Inflammatory macrophage treated with lipopolysaccharide for 1 hour (primary cell): ENCODE measurements around the gene DDX54.
A peak's percentile ranks its signal among the peaks of the same experiment; 100 is the strongest.
"Not testable (repeated sequence)": the region's sequence is repeated elsewhere in the genome, so short reads cannot be mapped to it uniquely, and the experiment has no call there.

Source experiments
- DNase-seq, 2 donors: peaks; one replicate each; pipeline ENCODE4 v3.0.0-alpha.2; 2020 to 2022

The DDX54 gene

DNA sequence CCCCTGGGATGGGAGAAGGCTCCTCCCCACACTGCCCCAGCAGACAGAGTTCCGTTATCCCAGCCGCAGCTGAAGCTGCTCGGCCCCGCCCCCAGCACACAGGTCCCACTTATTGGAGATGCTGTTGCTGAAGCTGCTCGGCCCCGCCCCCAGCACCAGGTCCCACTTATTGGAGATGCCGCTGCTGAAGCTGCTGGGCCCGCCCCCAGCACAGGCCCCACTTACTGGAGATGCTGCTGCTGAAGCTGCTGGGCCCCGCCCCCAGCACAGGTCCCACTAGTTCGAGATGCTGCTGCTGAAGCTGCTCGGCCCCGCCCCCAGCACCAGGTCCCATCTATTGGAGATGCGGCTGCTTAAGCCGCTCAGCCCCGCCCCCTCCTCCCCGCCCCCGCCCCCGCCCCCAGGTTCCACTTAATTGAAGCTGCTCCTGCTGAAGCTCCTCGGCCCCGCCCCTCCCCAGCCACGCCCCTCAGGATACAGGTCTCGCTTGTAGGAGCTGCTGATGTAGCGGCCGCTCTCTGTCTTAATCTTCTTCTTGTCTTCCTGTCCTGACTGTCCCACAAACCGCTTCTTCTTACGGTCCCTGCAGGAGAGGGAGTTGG is 23.8 kb downstream of the DDX54 start:
- DNase-seq, result no peak

DNA sequence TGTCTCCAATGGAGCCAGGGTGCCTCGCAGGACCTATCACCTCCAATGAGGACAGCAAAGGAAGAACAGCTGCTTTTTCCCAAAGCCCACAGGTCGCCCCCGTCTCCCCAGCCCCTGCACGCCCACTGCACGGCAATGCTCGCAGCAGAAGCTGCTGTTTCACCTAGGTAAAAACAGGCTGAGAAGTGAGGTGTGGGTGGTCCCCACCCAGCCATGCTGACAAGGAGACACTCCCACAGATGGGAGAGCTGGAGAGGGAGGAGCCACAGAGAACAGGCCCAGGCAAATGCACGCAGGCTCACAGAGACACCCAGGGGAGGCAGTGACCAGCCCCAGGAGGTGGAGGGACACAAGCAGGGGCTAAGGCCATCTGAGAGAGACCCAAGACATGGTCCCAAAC is 25.3 kb downstream of the DDX54 start:
- DNase-seq, result no peak

DNA sequence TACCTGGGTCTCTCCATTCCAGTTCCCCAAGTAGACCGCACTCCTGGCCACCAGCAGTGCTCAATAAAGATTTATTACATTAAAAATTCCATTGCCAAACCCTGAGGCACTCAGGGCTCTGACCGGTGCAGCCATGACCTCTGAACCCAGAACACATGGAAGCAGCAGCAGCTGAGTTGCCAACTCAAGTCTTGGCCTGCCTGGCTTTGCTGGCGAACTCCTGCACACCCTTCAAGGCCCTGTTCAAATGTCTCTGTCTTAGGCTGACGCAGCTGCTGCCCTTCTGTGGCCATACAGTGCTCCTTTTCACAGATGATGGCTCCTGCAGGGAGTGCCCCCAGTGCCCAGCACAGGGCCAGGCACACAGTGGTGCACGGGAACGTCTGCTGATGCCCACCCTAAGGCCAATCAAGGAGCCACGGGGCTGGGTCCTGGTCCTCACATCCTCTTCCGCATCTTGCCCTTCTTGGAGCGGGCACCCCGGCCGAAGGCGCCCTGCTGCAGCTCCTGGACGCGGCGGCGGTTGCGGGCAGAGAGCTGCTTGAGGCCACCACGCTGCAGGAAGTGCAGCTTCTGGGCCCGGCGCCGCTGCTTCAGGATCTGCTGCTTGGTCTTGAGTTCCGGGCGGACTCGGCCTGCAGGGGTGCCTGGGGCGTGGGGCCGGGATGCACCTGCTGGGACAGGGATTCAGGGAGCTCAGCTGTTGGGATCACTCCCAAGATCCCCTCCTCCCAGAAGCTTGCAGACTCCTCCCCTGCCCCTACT is 26.7 kb downstream of the DDX54 start:
- no peak for DNase-seq

DNA sequence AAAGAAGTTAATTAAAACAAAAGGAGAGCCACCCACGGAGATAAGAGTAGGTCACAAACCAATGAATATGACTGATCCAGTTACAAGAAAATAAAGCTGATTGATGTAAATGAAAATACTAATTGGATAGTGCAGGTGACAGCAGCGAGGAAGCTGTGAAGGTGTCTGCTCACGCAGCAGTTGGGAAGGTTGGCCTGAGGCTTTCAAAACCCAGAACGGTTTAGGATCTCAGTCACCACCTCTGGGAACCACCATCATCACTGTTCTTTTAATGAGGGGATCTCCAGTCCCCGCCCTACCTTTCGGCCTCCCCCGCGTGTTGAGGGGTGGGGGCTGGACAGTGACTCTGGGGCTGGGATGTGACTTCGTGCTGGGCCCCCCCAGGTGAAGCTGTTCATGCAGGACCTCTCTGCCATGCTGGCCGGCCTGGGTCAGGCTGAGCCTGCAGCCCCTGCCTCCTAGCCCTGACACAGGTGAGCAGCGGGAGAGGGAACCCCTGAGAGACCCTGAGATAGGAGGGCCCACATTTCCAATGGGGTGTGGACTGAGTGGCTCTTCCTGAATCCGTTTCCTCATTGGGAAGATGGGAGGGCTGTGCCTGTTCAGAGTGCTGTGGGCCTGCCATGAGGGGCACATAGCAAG is 27.9 kb downstream of the DDX54 start:
- DNase-seq, result no peak

DNA sequence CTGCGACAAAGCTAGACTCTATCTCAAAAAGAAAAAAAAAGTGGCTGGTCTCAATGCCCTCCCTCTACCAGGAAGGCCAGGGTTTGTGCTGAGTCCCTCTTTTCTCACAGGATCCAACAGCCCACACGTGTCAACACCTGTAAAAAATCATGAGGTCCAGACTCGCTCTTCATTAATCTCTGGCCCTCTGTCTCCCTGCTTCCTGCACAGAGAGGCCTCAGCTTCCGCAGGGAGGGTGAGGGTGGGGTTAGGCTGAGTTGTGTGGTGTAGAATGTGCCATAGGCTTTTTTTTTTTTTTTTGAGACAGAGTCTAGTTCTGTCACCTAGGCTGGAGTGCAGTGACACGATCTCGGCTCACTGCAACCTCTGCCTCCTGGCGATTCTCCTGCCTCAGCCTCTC is 29.6 kb downstream of the DDX54 start:
- DNase-seq, result no peak

DNA sequence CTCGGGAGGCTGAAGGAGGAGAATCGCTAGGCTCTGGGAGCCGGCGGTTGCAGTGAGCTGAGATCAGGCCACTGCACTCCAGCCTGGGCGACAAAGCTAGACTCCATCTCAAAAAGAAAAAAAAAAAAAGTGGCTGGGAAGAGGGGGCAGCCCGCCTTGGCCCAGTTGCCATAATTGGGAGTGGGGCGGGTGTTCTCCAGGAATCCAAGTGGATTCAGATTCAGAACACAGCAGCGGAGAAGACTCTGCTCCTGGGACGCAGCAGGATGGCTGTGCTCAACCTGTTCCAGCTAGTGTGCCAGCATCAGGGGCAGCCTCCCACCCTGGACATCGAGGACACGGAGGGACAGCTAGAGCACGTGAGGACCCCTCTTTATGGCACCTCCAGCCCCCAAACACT is 30.2 kb downstream of the DDX54 start:
- DNase-seq, result no peak

DNA sequence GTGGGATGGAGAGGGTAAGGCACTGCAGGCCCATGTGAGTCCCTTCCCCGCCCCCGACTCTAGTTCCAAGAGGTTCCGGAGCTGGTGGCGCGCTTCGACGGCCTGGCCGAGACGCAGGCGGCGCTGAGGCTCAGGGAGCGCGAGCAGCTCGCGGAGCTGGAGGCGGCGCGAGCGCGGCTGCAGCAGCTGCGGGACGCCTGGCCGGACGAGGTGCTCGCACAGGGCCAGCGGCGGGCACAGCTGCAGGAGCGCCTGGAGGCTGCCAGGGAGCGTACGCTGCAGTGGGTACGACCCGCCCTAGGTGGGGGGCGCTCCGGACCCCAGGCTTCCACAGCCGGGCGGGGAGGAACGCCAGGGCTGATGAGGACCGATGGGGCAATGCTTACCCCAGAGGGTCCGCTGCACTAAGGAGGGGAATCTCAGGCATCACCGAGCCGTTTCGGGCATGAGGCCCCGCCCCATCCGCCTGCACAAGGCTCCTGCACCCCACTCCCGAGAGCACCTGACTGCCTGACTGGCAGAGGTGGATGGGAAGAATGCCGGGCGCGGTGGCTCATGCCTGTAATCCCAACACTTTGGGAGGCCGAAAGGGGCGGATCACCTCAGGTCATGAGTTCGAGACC is 30.8 kb downstream of the DDX54 start:
- no peak for DNase-seq

DNA sequence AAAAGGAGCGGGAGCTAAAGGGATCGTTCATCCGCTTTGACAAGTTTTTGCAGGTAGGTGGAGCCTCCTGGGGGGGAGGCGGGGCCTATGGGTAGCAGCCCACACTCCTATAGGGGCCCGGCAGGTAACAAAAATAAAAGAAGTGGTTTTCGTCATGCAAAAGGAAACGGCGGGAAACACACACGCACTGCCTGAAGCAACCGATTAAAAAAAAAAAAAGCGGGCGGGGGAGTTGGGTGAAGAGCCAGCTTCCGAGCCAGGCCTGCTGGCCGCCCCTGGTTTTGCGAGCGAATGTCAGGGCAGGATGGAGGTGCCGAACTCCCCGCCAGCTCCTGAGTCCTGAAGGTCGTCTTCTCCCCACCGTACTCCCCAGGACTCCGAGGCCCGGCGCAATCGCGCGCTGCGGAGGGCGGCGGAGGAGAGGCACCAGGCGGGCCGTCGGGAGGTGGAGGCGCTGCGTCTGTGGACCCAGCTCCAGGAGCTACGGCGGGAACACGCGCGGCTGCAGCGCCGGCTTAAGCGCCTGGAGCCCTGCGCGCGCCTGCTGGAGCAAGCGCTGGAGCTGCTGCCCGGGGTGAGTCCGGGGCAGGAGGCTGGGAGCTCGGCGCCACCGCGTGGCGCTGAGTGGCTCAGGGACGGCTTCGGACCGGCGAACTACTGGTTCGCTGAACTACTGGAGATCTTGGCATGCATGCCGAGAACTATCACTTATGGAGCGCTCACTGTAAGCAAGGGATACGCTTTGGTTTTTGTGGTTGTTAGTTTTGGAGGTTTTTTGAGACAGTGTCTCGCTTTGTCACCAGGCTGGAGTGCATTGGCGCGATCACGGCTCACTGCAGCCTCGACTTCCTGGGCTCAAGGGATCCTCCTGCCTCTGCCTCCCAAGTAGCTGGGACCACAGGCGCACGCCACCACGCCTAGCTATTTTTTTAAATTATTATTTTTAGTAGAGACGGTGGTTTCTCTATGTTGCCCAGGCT is 32.2 kb downstream of the DDX54 start:
- DNase-seq, result peak; percentile 63 to 71

DNA sequence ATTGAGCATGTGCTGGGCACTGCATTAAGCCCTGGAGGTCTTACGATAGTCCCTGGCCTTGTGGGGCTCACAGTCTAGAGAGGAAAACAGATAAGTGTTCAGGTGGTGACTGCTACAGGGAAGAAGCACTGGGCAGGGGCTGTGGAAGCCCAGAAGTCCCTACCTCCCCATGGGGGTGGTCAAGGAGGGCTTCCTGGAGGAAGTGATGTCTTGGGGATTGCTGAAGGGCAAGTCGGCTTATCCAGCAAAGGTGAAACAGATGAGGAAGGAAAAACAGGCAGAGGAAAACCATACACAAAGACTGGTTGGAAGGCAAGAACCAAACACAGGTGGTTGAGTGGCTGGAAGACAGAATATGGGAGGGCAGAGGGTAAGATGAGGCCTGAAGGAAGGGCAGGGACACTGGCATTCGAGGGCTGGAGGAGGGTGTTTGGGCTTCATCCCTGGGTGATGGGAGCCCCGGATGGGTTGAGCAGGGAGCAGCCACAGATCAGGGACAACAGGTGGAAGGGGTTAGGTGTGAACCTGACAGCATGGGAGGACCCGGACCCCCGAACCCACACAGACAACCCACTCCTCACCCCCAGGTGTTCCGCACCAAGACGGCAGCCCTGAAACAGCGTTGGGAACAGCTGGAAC is 33.0 kb downstream of the DDX54 start:
- DNase-seq, result no peak

DNA sequence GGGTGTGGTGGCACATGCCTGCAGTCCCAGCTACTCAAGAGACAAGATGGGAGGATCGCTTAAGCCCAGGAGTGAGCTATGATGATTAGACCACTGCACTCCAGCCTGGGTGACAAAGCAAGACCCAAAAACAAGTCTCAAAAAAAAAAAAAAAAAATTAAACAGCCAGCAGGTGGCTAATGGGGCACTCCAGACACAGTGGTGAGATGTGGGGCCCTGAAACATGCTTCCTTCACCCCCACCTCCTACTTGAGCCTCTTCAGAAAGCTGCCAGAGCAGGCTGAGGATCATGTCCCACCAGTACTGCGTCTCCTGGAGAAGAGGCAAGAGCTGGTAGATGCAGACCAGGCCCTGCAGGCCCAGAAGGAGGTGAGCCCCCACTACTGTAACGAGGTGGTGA is 33.6 kb downstream of the DDX54 start:
- no peak for DNase-seq

DNA sequence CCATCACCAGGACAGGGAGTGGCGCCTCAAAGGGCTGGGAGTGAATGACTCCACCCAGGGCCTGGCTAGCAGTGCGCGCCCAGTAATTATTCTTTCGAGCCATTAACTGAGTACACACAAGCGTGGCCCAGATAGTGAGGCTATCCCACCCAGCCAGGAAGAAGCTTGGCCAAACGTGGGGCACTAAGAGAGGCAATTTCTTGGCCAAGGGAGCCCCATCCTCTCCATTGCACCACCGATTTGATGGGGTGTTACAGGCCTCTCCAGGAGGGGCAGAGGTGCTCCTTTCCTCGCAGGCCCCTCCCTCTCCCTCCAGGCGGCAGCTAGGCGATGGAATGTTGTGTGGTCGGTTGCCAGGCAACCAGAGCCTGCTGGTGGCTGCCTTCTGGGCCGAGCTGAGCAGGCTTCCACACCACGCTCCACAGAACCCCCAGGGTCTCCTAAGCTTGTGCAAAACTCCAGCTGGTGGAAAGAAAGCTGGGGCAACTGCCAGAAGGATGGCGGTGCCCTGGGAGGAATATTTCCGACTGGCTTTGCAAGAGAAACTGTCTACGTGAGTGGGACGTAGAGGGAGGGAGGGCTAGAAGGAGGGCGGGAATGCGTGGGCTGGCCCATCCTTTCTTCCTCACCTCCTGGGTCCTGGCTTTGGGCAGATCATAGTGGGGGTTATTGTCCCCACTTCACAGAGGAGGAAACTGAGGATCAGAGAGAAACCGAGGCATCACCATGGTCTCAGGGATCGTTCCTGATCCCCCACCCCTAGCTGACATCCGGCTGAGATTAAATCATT is 35.7 kb downstream of the DDX54 start, which contains the start of gene CFAP73:
Gene CFAP73 (plus strand): TSS at position 364 of the 790 bp plus-strand sequence. CDS start 134 bp downstream, at position 498.
- no peak for DNase-seq

DNA sequence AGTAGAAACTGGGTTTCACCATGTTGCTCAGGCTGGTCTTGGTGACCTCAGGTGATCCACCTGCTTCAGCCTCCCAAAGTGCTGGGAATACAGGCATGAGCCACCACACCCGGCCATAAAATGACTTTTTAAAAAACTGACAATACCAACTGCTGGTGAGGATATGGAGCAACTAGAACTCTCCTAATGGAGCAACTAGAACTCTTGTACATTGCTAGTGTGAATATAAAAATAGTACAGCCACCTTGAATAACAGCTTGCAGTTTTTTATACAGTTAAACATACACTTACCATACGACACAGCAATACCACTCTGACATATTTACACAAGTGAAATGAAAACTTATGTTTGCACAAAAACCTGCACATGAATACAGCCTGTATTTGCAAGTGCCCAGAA is 38.3 kb downstream of the DDX54 start:
- no peak for DNase-seq

DNA sequence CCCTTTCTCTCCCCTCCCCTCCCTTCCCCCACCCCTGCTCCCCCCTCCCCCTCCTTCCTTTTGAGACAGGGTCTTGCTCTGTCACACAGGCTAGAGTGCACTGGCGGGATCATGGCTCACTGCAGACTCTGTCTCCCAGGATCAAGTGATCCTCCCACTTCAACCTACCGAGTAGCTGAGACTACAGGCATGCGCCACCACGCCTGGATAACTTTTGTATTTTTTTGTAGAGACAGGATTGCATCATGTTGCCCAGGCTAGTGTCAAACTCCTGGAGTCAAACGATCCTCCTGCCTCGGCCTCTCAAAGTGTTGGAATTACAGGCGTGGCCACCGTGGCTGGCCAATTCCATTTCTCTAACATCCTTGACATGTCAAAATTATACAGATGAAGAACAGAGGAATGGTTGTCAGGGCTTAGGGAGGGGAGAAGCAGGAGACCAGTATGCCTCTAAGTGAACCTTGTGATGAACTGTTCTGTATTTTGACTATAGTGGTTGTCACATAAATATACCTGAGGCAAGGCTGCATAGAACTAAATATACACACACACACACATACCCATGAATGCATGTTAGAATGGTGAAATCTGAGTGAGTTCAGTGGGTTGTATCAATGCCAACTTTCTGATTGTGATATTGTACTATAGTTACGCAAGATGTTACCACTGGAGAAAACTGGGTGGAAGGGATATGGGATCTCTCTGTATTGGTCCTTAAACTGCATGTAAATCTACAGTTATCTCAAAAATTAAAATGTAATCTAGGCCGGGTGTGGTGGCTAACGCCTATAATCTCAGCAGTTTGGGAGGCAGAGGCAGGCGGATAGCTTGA is 39.3 kb downstream of the DDX54 start:
- no peak for DNase-seq

DNA sequence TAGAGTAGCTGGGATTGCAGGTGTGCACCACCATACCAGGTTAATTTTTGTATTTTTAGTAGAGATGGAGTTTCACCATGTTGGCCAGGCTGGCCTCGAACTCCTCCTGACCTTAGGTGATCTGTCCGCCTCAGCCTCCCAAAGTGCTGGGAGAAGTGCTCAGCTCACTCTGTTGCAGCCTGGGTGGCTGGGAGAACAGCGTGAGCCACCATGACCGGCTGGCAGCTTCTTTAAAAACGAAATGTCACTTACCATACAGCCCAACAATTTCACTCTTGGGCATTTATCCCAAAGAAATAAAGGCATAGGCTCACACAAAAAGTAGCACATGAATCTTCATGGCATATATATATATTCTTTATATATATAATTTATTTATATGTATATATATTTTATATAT is 40.5 kb downstream of the DDX54 start:
- no peak for DNase-seq

DNA sequence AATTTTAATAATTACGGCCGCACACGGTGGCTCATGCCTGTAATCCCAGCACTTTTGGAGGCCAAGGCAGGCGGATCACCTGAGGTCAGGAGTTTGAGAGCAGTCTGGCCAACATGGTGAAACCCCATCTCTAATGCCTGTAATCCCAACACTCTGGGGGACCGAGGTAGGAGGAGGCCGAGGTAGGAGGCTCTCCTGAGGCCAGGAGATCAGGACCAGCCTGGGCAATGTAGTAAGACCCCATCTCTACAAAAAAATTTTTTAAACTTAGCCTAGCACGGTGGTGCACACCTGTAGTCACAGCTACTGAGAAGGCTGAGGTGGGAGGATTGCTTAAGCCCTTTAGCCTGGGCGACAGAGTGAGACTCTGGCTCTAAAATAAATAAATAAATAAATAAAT is 41.3 kb downstream of the DDX54 start:
- DNase-seq, result no peak

DNA sequence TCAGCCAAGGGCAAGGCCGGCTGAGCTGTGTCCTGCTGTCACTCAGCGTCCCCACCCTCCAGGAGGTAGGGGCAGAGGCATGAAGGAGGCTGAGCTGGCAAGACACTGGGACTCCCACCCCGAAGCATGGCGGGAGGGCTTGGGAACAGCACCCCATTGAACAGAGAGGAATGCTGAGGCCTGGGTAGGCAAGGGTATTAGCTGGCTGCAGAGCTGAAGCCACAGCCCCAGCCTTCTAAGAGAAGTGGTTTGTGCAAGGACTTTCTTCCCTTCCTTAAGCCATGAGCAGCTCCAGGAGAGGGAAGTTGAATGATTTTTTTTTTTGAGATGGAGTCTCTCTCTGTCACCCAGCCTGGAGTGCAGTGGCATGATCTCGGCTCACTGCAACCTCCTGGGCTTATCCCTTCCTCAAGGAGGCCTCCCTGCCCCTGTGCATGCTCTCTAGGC is 42.4 kb downstream of the DDX54 start:
- DNase-seq, result peak; percentile 34 to 46

DNA sequence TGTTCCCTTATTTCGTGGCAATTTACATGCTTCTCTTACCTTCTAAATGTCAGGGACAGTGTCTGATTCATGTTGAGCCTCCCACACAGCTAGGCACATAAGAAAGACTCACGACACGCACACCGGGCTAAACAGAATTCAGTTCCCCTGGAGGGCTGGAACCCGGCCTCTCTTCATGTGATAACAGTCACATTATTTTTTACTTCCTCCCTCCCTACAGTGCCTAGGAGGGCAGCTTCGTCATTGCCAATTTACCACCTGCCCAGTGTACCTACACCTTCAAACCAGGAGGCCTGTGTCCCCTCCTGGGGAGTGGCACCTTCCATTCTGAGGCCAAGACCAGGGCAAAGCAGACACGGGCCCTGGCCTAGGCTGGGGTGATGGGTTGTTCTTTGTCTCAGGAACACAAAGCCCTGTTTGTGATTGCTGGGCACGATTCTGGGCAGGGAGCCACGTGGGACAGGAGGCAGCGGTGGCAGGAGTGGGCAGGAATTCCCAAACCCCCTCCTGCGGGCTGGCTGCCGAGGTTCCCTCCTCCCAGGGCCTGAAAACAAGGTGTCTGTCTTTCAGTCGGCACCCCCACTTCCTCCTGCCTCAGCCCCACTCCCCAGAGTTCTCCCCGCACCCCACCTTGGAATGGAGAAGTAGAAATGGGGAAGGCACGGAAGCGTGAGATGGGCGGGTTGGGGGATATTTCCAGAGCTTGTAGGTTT is 42.9 kb downstream of the DDX54 start:
- peak; percentile 65 to 67 for DNase-seq

DNA sequence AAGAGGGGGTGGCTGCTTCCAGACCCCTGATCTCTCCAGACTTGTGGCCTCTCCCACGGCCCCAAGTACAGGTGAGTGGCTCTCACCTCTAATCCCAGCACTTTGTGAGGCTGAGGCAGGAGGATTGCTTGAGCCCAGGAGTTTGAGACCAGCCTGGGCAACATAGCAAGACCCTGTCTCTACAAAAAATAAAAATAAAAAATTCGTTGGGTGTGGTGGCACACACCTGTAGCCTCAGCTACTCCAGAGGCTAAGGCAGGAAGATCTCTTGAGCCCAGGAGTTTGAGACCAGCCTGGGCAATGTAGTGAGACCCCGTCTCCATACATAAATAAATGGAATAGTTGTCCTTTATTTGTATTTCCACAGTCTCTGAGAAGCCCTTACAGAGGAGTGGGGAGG is 43.6 kb downstream of the DDX54 start:
- not testable (repeated sequence) for DNase-seq

DNA sequence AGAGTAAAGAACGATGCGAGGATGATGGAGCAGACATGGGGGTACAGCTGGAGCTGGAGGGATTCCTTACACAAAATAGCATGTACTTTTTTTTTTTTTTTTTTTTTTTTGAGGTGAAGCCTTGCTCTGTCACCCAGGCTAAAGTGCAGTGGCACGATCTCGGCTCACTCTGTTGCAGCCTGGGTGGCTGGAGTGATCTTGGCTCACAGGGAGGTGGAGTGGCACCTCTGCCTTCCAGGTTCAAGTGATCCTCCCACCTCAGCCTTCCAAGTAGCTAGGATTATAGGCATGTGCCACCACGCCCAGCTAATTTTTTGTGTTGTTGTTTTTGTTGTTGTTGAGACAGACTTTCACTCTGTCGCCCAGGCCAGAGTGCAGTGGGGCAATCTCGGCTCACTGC is 44.6 kb downstream of the DDX54 start:
- no peak for DNase-seq
